ENCODE data around the gene PTPN12. TPM values are rescaled to one million over a fixed set of nuclear protein-coding genes. Genes with fewer than 3 reads are reported as not detected.
A peak's percentile ranks its signal among the peaks of the same experiment; 100 is the strongest.

The PTPN12 gene
- 48.6 TPM for polyA plus RNA-seq (2012; ENCODE audit: insufficient read depth, insufficient read length, low read depth)

GRCh38 chr7:77537136-77537777 is at the start of gene PTPN12:
Gene PTPN12 (plus strand): TSS chr7:77537295. CDS start chr7:77537547, 252 bp downstream.
- no peaks in the 10 kb centered on the region for H3K27me3 ChIP-seq
- no peaks in the 10 kb centered on the region for H3K36me3 ChIP-seq
- no peaks in the 10 kb centered on the region for H3K9me3 ChIP-seq
- H3K4me3 ChIP-seq (ENCODE audit: low read depth, low read length), result peak within 1 kb of the TSS; percentile 99
- no peaks in the 10 kb centered on the region for H3K4me1 ChIP-seq
- TF ChIP-seq CTCF (IDR thresholded peaks at IDR 0.05; ENCODE audit: low read depth, low read length), result no peak
- DNase-seq, result peak; percentile 83

GRCh38 chr7:77488986-77489385 is 48.1 kb upstream of the PTPN12 start:
- no peak overlapping the region for H3K4me3 ChIP-seq (ENCODE audit: low read depth, low read length)
- H3K4me1 ChIP-seq, result no peaks in the 10 kb centered on the region
- TF ChIP-seq CTCF (IDR thresholded peaks at IDR 0.05; ENCODE audit: low read depth, low read length), result no peak
- H3K36me3 ChIP-seq, result no peaks in the 10 kb centered on the region
- peaks cover 3% of the 10 kb centered on the region; the same call in 1 of the 2 replicates for H3K27me3 ChIP-seq
- DNase-seq, result no peak
- H3K9me3 ChIP-seq, result no peaks in the 10 kb centered on the region

GRCh38 chr7:77497079-77497478 is 40.0 kb upstream of the PTPN12 start:
- no peak for DNase-seq
- H3K27me3 ChIP-seq, result no peaks in the 10 kb centered on the region; the same call in 1 of the 2 replicates
- H3K36me3 ChIP-seq, result no peaks in the 10 kb centered on the region
- H3K4me1 ChIP-seq, result no peaks in the 10 kb centered on the region
- TF ChIP-seq CTCF (IDR thresholded peaks at IDR 0.05; ENCODE audit: low read depth, low read length), result no peak
- no peaks in the 10 kb centered on the region for H3K9me3 ChIP-seq
- H3K4me3 ChIP-seq (ENCODE audit: low read depth, low read length), result no peak overlapping the region

- H3K4me1 ChIP-seq, result no peaks in the 10 kb centered on the region
- H3K27me3 ChIP-seq, result no peaks in the 10 kb centered on the region; the same call in 1 of the 2 replicates
- no peak for TF ChIP-seq CTCF (IDR thresholded peaks at IDR 0.05; ENCODE audit: low read depth, low read length)
- DNase-seq, result no peak
- H3K36me3 ChIP-seq, result no peaks in the 10 kb centered on the region
- no peaks in the 10 kb centered on the region for H3K9me3 ChIP-seq
- no peak overlapping the region for H3K4me3 ChIP-seq (ENCODE audit: low read depth, low read length)
Observed at GRCh38 chr7:77498659-77499379, 38.3 kb upstream of the PTPN12 start.

GRCh38 chr7:77501192-77501515 is 35.9 kb upstream of the PTPN12 start:
- no peak overlapping the region for H3K4me3 ChIP-seq (ENCODE audit: low read depth, low read length)
- peaks cover 6% of the 10 kb centered on the region for H3K27me3 ChIP-seq
- no peaks in the 10 kb centered on the region for H3K36me3 ChIP-seq
- no peak for DNase-seq
- TF ChIP-seq CTCF (IDR thresholded peaks at IDR 0.05; ENCODE audit: low read depth, low read length), result no peak
- no peaks in the 10 kb centered on the region for H3K9me3 ChIP-seq
- no peaks in the 10 kb centered on the region for H3K4me1 ChIP-seq

GRCh38 chr7:77504951-77505350 is 32.1 kb upstream of the PTPN12 start:
- Histone ChIP-seq H3K4me1 (no peaks in the 10 kb centered on the region), H3K36me3 (no peaks in the 10 kb centered on the region), H3K4me3 (ENCODE audit: low read depth, low read length) (no peak overlapping the region), H3K27me3 (peaks cover 11% of the 10 kb centered on the region), H3K9me3 (no peaks in the 10 kb centered on the region)
- DNase-seq, result no peak
- TF ChIP-seq CTCF (IDR thresholded peaks at IDR 0.05; ENCODE audit: low read depth, low read length), result no peak

All from BE2C (cell line).